Measurements from ENCODE around the gene RPS8.

GRCh38 chr1:44812822-44813543 is 37.6 kb downstream of the RPS8 start:
- TF ChIP-seq, protein P1, sequence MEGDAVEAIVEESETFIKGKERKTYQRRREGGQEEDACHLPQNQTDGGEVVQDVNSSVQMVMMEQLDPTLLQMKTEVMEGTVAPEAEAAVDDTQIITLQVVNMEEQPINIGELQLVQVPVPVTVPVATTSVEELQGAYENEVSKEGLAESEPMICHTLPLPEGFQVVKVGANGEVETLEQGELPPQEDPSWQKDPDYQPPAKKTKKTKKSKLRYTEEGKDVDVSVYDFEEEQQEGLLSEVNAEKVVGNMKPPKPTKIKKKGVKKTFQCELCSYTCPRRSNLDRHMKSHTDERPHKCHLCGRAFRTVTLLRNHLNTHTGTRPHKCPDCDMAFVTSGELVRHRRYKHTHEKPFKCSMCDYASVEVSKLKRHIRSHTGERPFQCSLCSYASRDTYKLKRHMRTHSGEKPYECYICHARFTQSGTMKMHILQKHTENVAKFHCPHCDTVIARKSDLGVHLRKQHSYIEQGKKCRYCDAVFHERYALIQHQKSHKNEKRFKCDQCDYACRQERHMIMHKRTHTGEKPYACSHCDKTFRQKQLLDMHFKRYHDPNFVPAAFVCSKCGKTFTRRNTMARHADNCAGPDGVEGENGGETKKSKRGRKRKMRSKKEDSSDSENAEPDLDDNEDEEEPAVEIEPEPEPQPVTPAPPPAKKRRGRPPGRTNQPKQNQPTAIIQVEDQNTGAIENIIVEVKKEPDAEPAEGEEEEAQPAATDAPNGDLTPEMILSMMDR (IDR thresholded peaks at IDR 0.05), result no peak
- no peak for TF ChIP-seq POLR2AphosphoS5 (IDR thresholded peaks at IDR 0.05)
